Spleen (tissue), 7 donors: ENCODE results near the gene KLHL5.

Source experiments
- CTCF ChIP-seq, 11 experiments: fragments of 200-600 bp in 7 of 11; fragments of 450-650 bp in 4 of 11; sonication (generic) in 4 of 11; IDR thresholded peaks in 8 of 11; conservative IDR thresholded peaks in 3 of 11; 1 replicate in 7 of 11; 2 replicates in 4 of 11; pipeline versions ENCODE4 v1.4.0 to v1.8.0; 2016 to 2021; ENCODE audit warnings: antibody characterized with exemption in 11 of 11, inconsistent platforms in 4 of 11, mild to moderate bottlenecking in 1 of 11
- POLR2AphosphoS5 ChIP-seq, 3 donors: sonication (generic); formaldehyde crosslinking; IDR thresholded peaks; one replicate each; pipeline ENCODE4 v1.5.1; 2017; ENCODE audit warnings: antibody characterized with exemption in 3 of 3
- donor health status: DM: no; HTN: no; CAD: no; lungs with moderate emphysema.
- donor health status: DM: no; HTN: no; CAD: no.
- donor health status: DM: no; HTN: no; CAD: no.

GRCh38 chr4:39125600-39125985 is 63.6 kb downstream of the KLHL5 start:
- TF ChIP-seq CTCF (IDR thresholded peaks at IDR 0.05 in 8 of 11, conservative IDR thresholded peaks at IDR 0.05 in 3 of 11) (no peak), POLR2AphosphoS5 (IDR thresholded peaks at IDR 0.05) (no peak)
